Esophagus (tissue), 2 donors: ENCODE measurements around the gene ZACN. TPM values are rescaled to one million over a fixed set of nuclear protein-coding genes. Genes with fewer than 3 reads are reported as not detected.

Experiments used
- H3K27ac ChIP-seq, 2 donors: one replicate each; pipeline ENCODE4 v1.5.1; 2013; ENCODE audit warnings: low read depth in 2 of 2, mild to moderate bottlenecking in 2 of 2, inconsistent platforms in 1 of 2, low read length in 1 of 2, moderate library complexity in 1 of 2
- H3K27me3 ChIP-seq, 2 donors: one replicate each; pipeline ENCODE4 v1.6.1; 2013; ENCODE audit warnings: low read length in 2 of 2, control low read depth in 1 of 2, mild to moderate bottlenecking in 1 of 2; ENCODE audit not compliant: insufficient read depth in 2 of 2, control insufficient read depth in 1 of 2
- H3K36me3 ChIP-seq, 2 donors: one replicate each; pipeline ENCODE4 v1.6.1; 2013; ENCODE audit warnings: low read length in 1 of 2; ENCODE audit not compliant: control insufficient read depth in 2 of 2, insufficient read depth in 2 of 2
- H3K4me1 ChIP-seq, 2 donors: one replicate each; pipeline ENCODE4 v1.6.1; 2013; ENCODE audit warnings: low read length in 1 of 2; ENCODE audit not compliant: control insufficient read depth in 2 of 2, insufficient read depth in 2 of 2
- H3K4me3 ChIP-seq, 2 donors: one replicate each; pipeline ENCODE4 v1.5.1; 2013; ENCODE audit warnings: low read length in 2 of 2, mild to moderate bottlenecking in 2 of 2, low read depth in 1 of 2, moderate library complexity in 1 of 2
- H3K9me3 ChIP-seq, 2 donors: one replicate each; pipeline ENCODE4 v1.6.1; 2013; ENCODE audit warnings: mild to moderate bottlenecking in 2 of 2, low read depth in 1 of 2, low read length in 1 of 2, moderate library complexity in 1 of 2; ENCODE audit not compliant: control insufficient read depth in 2 of 2, insufficient read depth in 1 of 2
- WGBS, 2 donors: extraction: QIAGEN DNeasy Blood & Tissue Kit; methylation state at CpG; one replicate each; pipeline ENCODE4 v1.1.7; 2013; 5-methylcytosine and 5-hydroxymethylcytosine counted together
- polyA plus RNA-seq, 2 donors: library from polyadenylated mRNA; stranded (reverse); fragments of 200-250 nt; gene quantifications; one replicate each; pipeline ENCODE4 v1.2.3, GENCODE V29; 2013
- donor health status: healthy with polysubstance abuse.
- donor health status: Bipolar disorder and iron deficiency.

Gene ZACN
- polyA plus RNA-seq, 2 donors = 1.2 to 2.3 TPM

- peaks cover 3 to 5% of the 10 kb centered on the region in 2 donors for H3K4me1 ChIP-seq
- WGBS, 2 donors = 81 to 86% methylated on average over 19 of the region's 19 CpGs
- no peaks in the 10 kb centered on the region for H3K36me3 ChIP-seq
- H3K27me3 ChIP-seq = no peaks in the 10 kb centered on the region
- no peak overlapping the region for H3K4me3 ChIP-seq
- no peak overlapping the region for H3K27ac ChIP-seq
- H3K9me3 ChIP-seq = no peaks in the 10 kb centered on the region
Observed at GRCh38 chr17:76119409-76120371, 40.7 kb downstream of the ZACN start.

- Histone ChIP-seq H3K27ac (no peak overlapping the region), H3K9me3 (no peaks in the 10 kb centered on the region), H3K27me3 (no peaks in the 10 kb centered on the region), H3K36me3 (no peaks in the 10 kb centered on the region), H3K4me3 (no peak overlapping the region), H3K4me1 (peaks cover 3 to 5% of the 10 kb centered on the region in 2 donors)
- 89 to 93% methylated on average over 5 of the region's 5 CpGs for WGBS, 2 donors
Observed at GRCh38 chr17:76120658-76121008, 41.7 kb downstream of the ZACN start.

- H3K9me3 ChIP-seq = no peaks in the 10 kb centered on the region
- no peaks in the 10 kb centered on the region for H3K36me3 ChIP-seq
- 30% methylated on average over 40 to 42 of the region's 42 CpGs for WGBS, 2 donors
- no peak overlapping the region for H3K27ac ChIP-seq
- peaks cover 3 to 5% of the 10 kb centered on the region in 2 donors for H3K4me1 ChIP-seq
- peak overlapping the region; percentile 26 to 35 for H3K4me3 ChIP-seq
- H3K27me3 ChIP-seq = no peaks in the 10 kb centered on the region
Observed at GRCh38 chr17:76121932-76122430, 43.0 kb downstream of the ZACN start.

- no peaks in the 10 kb centered on the region for H3K9me3 ChIP-seq
- no peak overlapping the region for H3K27ac ChIP-seq
- H3K4me3 ChIP-seq = no peak overlapping the region
- H3K27me3 ChIP-seq = no peaks in the 10 kb centered on the region
- peaks cover 3 to 5% of the 10 kb centered on the region in 2 donors for H3K4me1 ChIP-seq
- WGBS, 2 donors = 92 to 93% methylated on average over 23 to 24 of the region's 24 CpGs
- H3K36me3 ChIP-seq = no peaks in the 10 kb centered on the region
Observed at GRCh38 chr17:76122431-76123190, 43.6 kb downstream of the ZACN start.

- Histone ChIP-seq H3K4me3 (no peak overlapping the region), H3K27me3 (no peaks in the 10 kb centered on the region), H3K9me3 (no peaks in the 10 kb centered on the region), H3K4me1 (peaks cover 3 to 5% of the 10 kb centered on the region in 2 donors), H3K27ac (no peak overlapping the region), H3K36me3 (no peaks in the 10 kb centered on the region)
- 78 to 87% methylated on average over 5 of the region's 5 CpGs for WGBS, 2 donors
Observed at GRCh38 chr17:76123191-76123499, 44.2 kb downstream of the ZACN start.

GRCh38 chr17:76123749-76124581 is 45.0 kb downstream of the ZACN start:
- no peaks in the 10 kb centered on the region for H3K9me3 ChIP-seq

GRCh38 chr17:76124582-76125390 is 45.8 kb downstream of the ZACN start:
- 87 to 89% methylated on average over 21 to 22 of the region's 22 CpGs for WGBS, 2 donors
- no peak overlapping the region for H3K27ac ChIP-seq
- no peaks in the 10 kb centered on the region for H3K9me3 ChIP-seq
- H3K36me3 ChIP-seq = no peaks in the 10 kb centered on the region
- no peaks in the 10 kb centered on the region for H3K27me3 ChIP-seq
- H3K4me1 ChIP-seq = peaks cover 3 to 5% of the 10 kb centered on the region in 2 donors
- H3K4me3 ChIP-seq = no peak overlapping the region

More at GRCh38 chr17:76123749-76124581, 45.0 kb downstream of the ZACN start:
- Histone ChIP-seq H3K27ac (no peak overlapping the region), H3K27me3 (no peaks in the 10 kb centered on the region), H3K4me1 (peaks cover 3 to 5% of the 10 kb centered on the region in 2 donors), H3K36me3 (no peaks in the 10 kb centered on the region), H3K4me3 (no peak overlapping the region)
- WGBS, 2 donors = 74% methylated on average over 9 of the region's 9 CpGs

GRCh38 chr17:76125391-76125675 is 46.4 kb downstream of the ZACN start:
- Histone ChIP-seq H3K9me3 (no peaks in the 10 kb centered on the region), H3K4me1 (peaks cover 3 to 5% of the 10 kb centered on the region in 2 donors), H3K36me3 (no peaks in the 10 kb centered on the region), H3K4me3 (no peak overlapping the region), H3K27ac (no peak overlapping the region), H3K27me3 (no peaks in the 10 kb centered on the region)
- 86 to 90% methylated on average over 5 of the region's 5 CpGs for WGBS, 2 donors
